HG02623 (cell line): ENCODE data around the gene ALPK1.
"Not testable (repeated sequence)": the region's sequence is repeated elsewhere in the genome, so short reads cannot be mapped to it uniquely, and the experiment has no call there.

Experiments used
- ATAC-seq: cut with Tn5 transposase; IDR thresholded peaks from one replicate; pipeline ENCODE4 v1.9.1; 2021; ENCODE audit warnings: moderate library complexity; ENCODE audit not compliant: unreplicated experiment

The ALPK1 gene

DNA sequence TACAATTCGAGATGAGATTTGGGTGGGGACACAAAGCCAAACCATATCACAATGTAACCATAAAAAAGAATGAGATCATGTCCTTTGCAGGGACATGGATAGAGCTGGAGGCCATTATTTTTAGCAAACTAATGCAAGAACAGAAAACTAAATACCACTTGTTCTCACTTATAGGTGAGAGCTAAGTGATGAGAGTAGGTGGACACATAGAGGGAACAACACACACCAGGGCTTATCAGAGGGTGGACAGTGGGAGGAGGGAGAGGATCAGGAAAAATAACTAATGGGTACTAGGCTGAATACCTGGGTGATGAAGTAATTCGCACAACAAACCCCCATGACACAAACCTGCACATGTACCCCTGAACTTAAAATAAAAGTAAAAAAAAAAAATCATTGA is 145.1 kb downstream of the ALPK1 start:
- ATAC-seq: not testable (repeated sequence)

DNA sequence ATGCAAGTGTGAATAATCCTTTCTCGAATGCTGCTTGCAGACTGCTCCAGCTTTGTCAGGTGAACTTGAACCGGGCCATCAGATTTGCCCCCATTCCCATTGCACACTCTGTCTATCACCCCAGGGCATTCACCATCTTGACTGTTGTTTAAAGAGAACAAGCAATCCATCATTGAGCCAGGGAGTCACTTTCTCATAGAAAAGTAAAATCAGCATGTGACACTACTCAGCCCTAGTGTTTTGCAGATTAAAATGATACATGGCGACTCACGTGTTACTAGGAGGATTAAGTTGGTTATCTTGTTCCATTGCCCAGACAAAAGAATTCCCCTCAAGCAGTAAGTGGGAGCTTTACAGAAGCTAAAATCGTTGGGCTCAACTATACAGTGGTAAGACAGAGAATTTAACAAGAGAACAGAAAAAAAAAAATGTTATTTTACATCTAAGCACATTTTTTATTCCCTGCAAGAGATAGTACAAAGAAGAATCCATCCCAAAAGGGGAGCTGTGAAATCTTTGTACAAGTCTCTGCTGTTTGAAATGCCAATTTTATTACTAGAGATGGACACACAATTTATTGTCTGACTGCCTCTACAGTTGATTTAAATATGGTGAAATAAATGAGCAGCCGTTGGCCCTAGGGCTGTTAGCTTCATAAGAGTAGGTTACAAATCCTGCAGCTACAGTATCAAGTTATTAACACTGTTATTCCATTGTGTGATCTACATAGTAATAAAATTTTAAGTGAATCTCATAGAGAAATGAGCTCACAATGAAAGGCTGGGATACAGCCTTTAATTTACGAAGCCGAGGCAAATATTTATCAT is 151.3 kb downstream of the ALPK1 start:
- ATAC-seq: no peak

DNA sequence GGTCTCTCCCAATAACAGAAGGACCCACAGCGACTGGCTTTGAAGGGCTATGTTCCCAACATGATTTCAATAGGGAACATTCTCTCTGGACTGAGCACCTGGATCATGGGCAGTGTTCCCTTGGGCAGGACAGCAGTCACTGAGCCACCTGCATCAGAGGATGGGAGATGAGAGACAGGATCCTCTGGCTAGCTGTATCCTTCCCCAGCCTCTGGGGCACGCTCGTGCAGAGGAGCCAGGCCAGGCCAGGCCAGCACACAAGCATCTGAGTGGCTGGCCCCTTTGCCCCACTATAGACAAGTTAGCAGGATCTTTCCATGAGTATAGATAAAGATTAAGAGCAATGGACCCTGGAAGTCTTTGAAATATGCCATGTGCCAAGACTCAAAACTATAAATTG is 152.5 kb downstream of the ALPK1 start:
- ATAC-seq: no peak

DNA sequence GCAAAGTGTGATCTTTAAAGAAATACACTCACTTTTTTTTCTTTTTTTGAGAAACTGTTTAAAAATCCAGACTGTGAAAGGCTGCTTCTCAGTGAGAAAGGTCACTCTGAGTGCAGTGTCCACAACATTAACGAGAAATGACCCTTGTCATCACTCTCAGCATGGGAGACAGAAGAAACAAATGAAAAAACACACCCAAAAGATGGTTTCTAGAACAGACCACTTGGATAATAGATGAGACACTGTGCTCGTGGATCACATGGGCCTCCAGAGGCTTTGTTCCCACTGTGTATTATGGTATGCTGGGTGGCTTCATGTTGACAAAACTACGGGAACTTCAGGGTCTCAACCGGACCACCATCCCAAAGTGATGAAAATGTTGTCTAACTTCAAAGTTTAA is 153.9 kb downstream of the ALPK1 start:
- ATAC-seq: no peak

GRCh38 chr4:112451831-112452230 is 154.7 kb downstream of the ALPK1 start:
- ATAC-seq: no peak

GRCh38 chr4:112453321-112453720 is 156.2 kb downstream of the ALPK1 start:
- ATAC-seq: no peak

GRCh38 chr4:112472318-112472717 is 175.1 kb downstream of the ALPK1 start:
- ATAC-seq: no peak

DNA sequence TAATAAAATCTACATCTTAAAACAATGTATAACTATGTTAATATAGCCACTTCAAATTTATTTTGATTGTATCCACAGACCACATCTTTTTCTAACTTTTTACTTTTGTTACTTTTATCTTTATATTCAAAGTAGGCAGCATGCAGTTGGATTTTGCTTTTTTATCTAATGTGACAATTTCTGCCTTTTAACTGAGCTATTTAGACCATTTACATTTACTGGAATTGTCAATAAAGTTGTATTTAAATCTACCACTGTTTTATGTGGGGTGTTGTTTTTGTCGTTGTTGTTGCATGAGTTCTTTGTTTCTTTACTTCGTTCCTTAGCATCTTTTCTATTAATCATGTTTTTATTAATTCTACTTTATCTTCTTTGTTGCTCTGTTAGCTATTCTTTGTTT is 176.8 kb downstream of the ALPK1 start:
- ATAC-seq: no peak

- ATAC-seq: no peak
Measured at GRCh38 chr4:112485930-112486329, 188.8 kb downstream of the ALPK1 start.

- ATAC-seq: not testable (repeated sequence)
Measured at GRCh38 chr4:112490808-112491207, 193.6 kb downstream of the ALPK1 start.
